Naive thymus-derived CD4-positive, alpha-beta T cell (primary cell): ENCODE results near the gene RAD54L2. TPM values are rescaled to one million over a fixed set of nuclear protein-coding genes. Genes with fewer than 3 reads are reported as not detected.
A peak's percentile ranks its signal among the peaks of the same experiment; 100 is the strongest.
"Not testable (repeated sequence)": the region's sequence is repeated elsewhere in the genome, so short reads cannot be mapped to it uniquely, and the experiment has no call there.

Source experiments
- ATAC-seq: fragments of 150-1000 bp; cut with Tn5 transposase; 2 replicates; pipeline ENCODE4 v1.10.0; 2021; ENCODE audit warnings: mild to moderate bottlenecking, moderate library complexity
- CTCF ChIA-PET: fragments of 350-600 bp; sonication (Branson Sonifier 250); formaldehyde crosslinking; loops from one replicate; lab custom pipeline; 2021; ENCODE audit warnings: antibody characterized with exemption; lab: Charles Lee
- POLR2A ChIA-PET: fragments of 350-600 bp; sonication (Branson Sonifier 250); formaldehyde crosslinking; loops from one replicate; lab custom pipeline; 2021; ENCODE audit warnings: antibody characterized with exemption, inconsistent platforms; lab: Charles Lee
- DNase-seq, 9 donors: peaks; one replicate each; pipeline versions ENCODE4 v3.0.0 to v3.0.0-alpha.2; 2020 to 2022; ENCODE audit warnings: mixed read lengths in 1 of 9
- H3K27ac ChIP-seq: one replicate; pipeline ENCODE4 v1.7.0; 2013; ENCODE audit warnings: mild to moderate bottlenecking, low read depth, low read length, moderate library complexity
- H3K27me3 ChIP-seq, 2 donors: one replicate each; pipeline ENCODE4 v1.7.0; 2013; ENCODE audit warnings: low read length in 2 of 2, mild to moderate bottlenecking in 2 of 2, moderate library complexity in 2 of 2; ENCODE audit not compliant: control insufficient read depth in 2 of 2, insufficient read depth in 2 of 2
- H3K36me3 ChIP-seq, 3 experiments: 1 replicate in 2 of 3; 2 replicates in 1 of 3; pipeline ENCODE4 v1.7.0; 2013; ENCODE audit warnings: low read length in 3 of 3, mild to moderate bottlenecking in 3 of 3, moderate library complexity in 1 of 3; ENCODE audit not compliant: insufficient read depth in 3 of 3, control insufficient read depth in 2 of 3
- H3K4me1 ChIP-seq, 2 donors: one replicate each; pipeline ENCODE4 v1.7.0; 2013; ENCODE audit warnings: low read length in 2 of 2, mild to moderate bottlenecking in 2 of 2, moderate library complexity in 1 of 2; ENCODE audit not compliant: control insufficient read depth in 2 of 2, insufficient read depth in 2 of 2
- H3K4me3 ChIP-seq: 2 replicates; pipeline ENCODE4 v1.7.0; 2013; ENCODE audit warnings: mild to moderate bottlenecking, low read length
- H3K9me3 ChIP-seq, 3 experiments: 1 replicate in 2 of 3; 2 replicates in 1 of 3; pipeline ENCODE4 v1.7.0; 2013; ENCODE audit warnings: low read length in 3 of 3; ENCODE audit not compliant: control insufficient read depth in 2 of 3
- H3K27ac Mint-ChIP-seq, 9 donors: one replicate each; pipeline ENCODE4 v1.8.0; 2020 to 2022; ENCODE audit warnings: mixed read lengths in 9 of 9, mild to moderate bottlenecking in 8 of 9, moderate library complexity in 5 of 9, inconsistent platforms in 2 of 9
- H3K27me3 Mint-ChIP-seq, 5 donors: one replicate each; pipeline ENCODE4 v1.8.0; 2021 to 2022; ENCODE audit warnings: mixed read lengths in 5 of 5, mild to moderate bottlenecking in 1 of 5
- H3K36me3 Mint-ChIP-seq, 5 donors: one replicate each; pipeline ENCODE4 v1.8.0; 2020 to 2022; ENCODE audit warnings: mixed read lengths in 5 of 5, mild to moderate bottlenecking in 3 of 5, inconsistent platforms in 1 of 5
- H3K4me1 Mint-ChIP-seq, 7 donors: one replicate each; pipeline ENCODE4 v1.8.0; 2020 to 2022; ENCODE audit warnings: mixed read lengths in 7 of 7, mild to moderate bottlenecking in 3 of 7, inconsistent platforms in 1 of 7
- H3K4me3 Mint-ChIP-seq, 10 donors: one replicate each; pipeline ENCODE4 v1.8.0; 2020 to 2022; ENCODE audit warnings: mild to moderate bottlenecking in 10 of 10, mixed read lengths in 10 of 10, moderate library complexity in 6 of 10, inconsistent platforms in 2 of 10
- H3K9me3 Mint-ChIP-seq, 11 donors: one replicate each; pipeline ENCODE4 v1.8.0; 2020 to 2022; ENCODE audit warnings: mixed read lengths in 11 of 11, mild to moderate bottlenecking in 4 of 11, inconsistent platforms in 1 of 11, moderate library complexity in 1 of 11
- intact Hi-C, 2 donors: fragments of 100-400 bp; cut with micrococcal nuclease; formaldehyde crosslinking; loops; one replicate each; pipeline ENCODE4 v1.15.1; 2023
- polyA plus RNA-seq, 2 donors: library from polyadenylated mRNA; unstranded; fragments of 300-500 nt; fragmentation: Illumina TruSeq; gene quantifications; one replicate each; pipeline ENCODE4 v1.2.3, GENCODE V29; 2021
- total RNA-seq, 6 experiments: library from RNA in 5 of 6; stranded (reverse) in 5 of 6; gene quantifications; 1 replicate in 5 of 6; 2 replicates in 1 of 6; pipeline ENCODE4 v1.2.3 and lab custom pipeline; 2021 to 2026

RAD54L2 gene
- total and polyA plus RNA-seq, 7 experiments from 2014 or later, result 11.2 to 45.2 (median 38.2) TPM

GRCh38 chr3:51538115-51538458 is 432 bp upstream of the RAD54L2 start:
- POLR2A ChIA-PET, result interaction anchor here (0.6 to 4.1 kb wide), 5 partner anchors 38 to 919 kb away, joined by 3 to 25 read pairs (median 4); partner anchors contain the start of gene DCAF1
- Mint-ChIP-seq H3K9me3 (peaks cover 0 to 1% (median 0%) of the 10 kb centered on the region in 11 donors), H3K27ac (peak overlapping the region; percentile 88 to 96 (median 90)), H3K36me3 (peaks cover 0 to 5% (median 0%) of the 10 kb centered on the region in 5 donors), H3K4me3 (peak overlapping the region; percentile 93 to 96 (median 94)), H3K4me1 (peaks cover 21 to 54% (median 41%) of the 10 kb centered on the region in 7 donors), H3K27me3 (no peaks in the 10 kb centered on the region)
- no peak for ATAC-seq
- peak overlapping the region; percentile 68 for H3K4me3 ChIP-seq
- H3K9me3 ChIP-seq, result no peaks in the 10 kb centered on the region
- no peaks in the 10 kb centered on the region for H3K27me3 ChIP-seq
- peak in 2 of 9 donors; percentile 6 to 17 for DNase-seq
- intact Hi-C loops, result loop anchor here (1.0 kb wide), 6 partner anchors 36 to 153 kb away; partner anchors contain the start of genes TEX264 (in 2 of the 2), DCAF1 (in 1 of the 2), MANF (in 1 of the 2) and RBM15B (in 1 of the 2)
- CTCF ChIA-PET, result interaction anchor here (0.9 to 1.6 kb wide), 2 partner anchors 36 to 132 kb away, joined by 3 to 4 read pairs; no protein-coding TSS in a partner anchor
- H3K27ac ChIP-seq, result peak overlapping the region; percentile 80
- H3K4me1 ChIP-seq, result peaks cover 11 to 18% of the 10 kb centered on the region in 2 donors
- peaks cover 0 to 4% (median 0%) of the 10 kb centered on the region in 3 experiments for H3K36me3 ChIP-seq

- Mint-ChIP-seq H3K27me3 (no peaks in the 10 kb centered on the region), H3K9me3 (peaks cover 0 to 1% (median 0%) of the 10 kb centered on the region in 11 donors), H3K27ac (peak overlapping the region; percentile 75 to 96 (median 86)), H3K36me3 (peaks cover 0 to 11% (median 3%) of the 10 kb centered on the region in 5 donors), H3K4me1 (peaks cover 21 to 63% (median 50%) of the 10 kb centered on the region in 7 donors), H3K4me3 (peak overlapping the region; percentile 79 to 96 (median 90))
- Histone ChIP-seq H3K27me3 (no peaks in the 10 kb centered on the region), H3K4me3 (peak overlapping the region; percentile 68), H3K27ac (peak overlapping the region; percentile 80), H3K4me1 (peaks cover 11 to 18% of the 10 kb centered on the region in 2 donors), H3K36me3 (peaks cover 0 to 4% (median 0%) of the 10 kb centered on the region in 3 experiments), H3K9me3 (no peaks in the 10 kb centered on the region)
- intact Hi-C loops, result no loop called here
- ATAC-seq (peak; percentile 26), DNase-seq (peak in 6 of 9 donors; percentile 3 to 56 (median 10))
- CTCF ChIA-PET, result interaction anchor here (1.0 to 1.6 kb wide), 2 partner anchors 20 to 130 kb away, joined by 3 to 4 read pairs; no protein-coding TSS in a partner anchor
- POLR2A ChIA-PET, result interaction anchor here (0.6 to 4.1 kb wide), 5 partner anchors 8 to 147 kb away, joined by 3 to 25 read pairs (median 5); partner anchors contain the start of gene DCAF1
These were observed 897 bp downstream of the RAD54L2 start for GRCh38 chr3:51539291-51539941.

- POLR2A ChIA-PET, H3K9me3 Mint-ChIP-seq, H3K4me3 ChIP-seq, H3K9me3 ChIP-seq, H3K27ac Mint-ChIP-seq, DNase-seq, ATAC-seq, H3K27me3 ChIP-seq, H3K4me3 Mint-ChIP-seq, H3K27me3 Mint-ChIP-seq, intact Hi-C loops, H3K27ac ChIP-seq: not testable (repeated sequence)
- H3K4me1 ChIP-seq, result peaks cover 11 to 18% of the 10 kb centered on the region in 2 donors
- Mint-ChIP-seq H3K4me1 (peaks cover 19 to 56% (median 46%) of the 10 kb centered on the region in 7 donors), H3K36me3 (peaks cover 0 to 16% (median 3%) of the 10 kb centered on the region in 5 donors)
- H3K36me3 ChIP-seq, result peaks cover 0 to 11% (median 0%) of the 10 kb centered on the region in 3 experiments
- CTCF ChIA-PET, result interaction anchor here (0.6 kb wide), 1 partner anchor 948 kb away, joined by 3 read pairs; no protein-coding TSS in a partner anchor
These were observed 4.1 kb downstream of the RAD54L2 start for GRCh38 chr3:51542596-51542995.

- POLR2A ChIA-PET, result interaction anchor here (0.9 kb wide), 1 partner anchor 15 kb away, joined by 3 read pairs; no protein-coding TSS in a partner anchor
- ATAC-seq (no peak), DNase-seq (no peak)
- no peaks in the 10 kb centered on the region for H3K27me3 Mint-ChIP-seq
- peak overlapping the region in 3 of 9 donors; percentile 31 to 77 (median 43) for H3K27ac Mint-ChIP-seq
- no peak overlapping the region for H3K27ac ChIP-seq
- H3K4me3 ChIP-seq, result no peak overlapping the region
- no peak overlapping the region for H3K4me3 Mint-ChIP-seq
- H3K9me3 ChIP-seq, result no peaks in the 10 kb centered on the region
- H3K4me1 Mint-ChIP-seq, result peaks cover 14 to 46% (median 35%) of the 10 kb centered on the region in 7 donors
- peaks cover 0 to 16% (median 3%) of the 10 kb centered on the region in 5 donors for H3K36me3 Mint-ChIP-seq
- intact Hi-C loops, result no loop called here
- CTCF ChIA-PET, result no interaction called here
- peaks cover 0 to 14% (median 0%) of the 10 kb centered on the region in 3 experiments for H3K36me3 ChIP-seq
- H3K4me1 ChIP-seq, result peaks cover 6 to 13% of the 10 kb centered on the region in 2 donors
- no peaks in the 10 kb centered on the region for H3K27me3 ChIP-seq
- H3K9me3 Mint-ChIP-seq, result peaks cover 0 to 1% (median 0%) of the 10 kb centered on the region in 11 donors
These were observed 5.7 kb downstream of the RAD54L2 start for GRCh38 chr3:51544011-51544775.

- POLR2A ChIA-PET, result interaction anchor here (0.9 kb wide), 1 partner anchor 8 kb away, joined by 3 read pairs; no protein-coding TSS in a partner anchor
- Mint-ChIP-seq H3K4me3 (no peak overlapping the region), H3K27me3 (no peaks in the 10 kb centered on the region), H3K9me3 (no peaks in the 10 kb centered on the region), H3K4me1 (peaks cover 0 to 15% (median 8%) of the 10 kb centered on the region in 7 donors), H3K36me3 (peaks cover 0 to 21% (median 3%) of the 10 kb centered on the region in 5 donors), H3K27ac (no peak overlapping the region)
- no peak for ATAC-seq
- intact Hi-C loops, result no loop called here
- CTCF ChIA-PET, result no interaction called here
- Histone ChIP-seq H3K27ac (no peak overlapping the region), H3K36me3 (peaks cover 0 to 20% (median 0%) of the 10 kb centered on the region in 3 experiments), H3K9me3 (no peaks in the 10 kb centered on the region), H3K27me3 (no peaks in the 10 kb centered on the region), H3K4me1 (no peaks in the 10 kb centered on the region), H3K4me3 (no peak overlapping the region)
- no peak for DNase-seq
These were observed 8.8 kb downstream of the RAD54L2 start for GRCh38 chr3:51547274-51547673.

- no peak overlapping the region for H3K27ac ChIP-seq
- Mint-ChIP-seq H3K36me3 (peaks cover 0 to 14% (median 0%) of the 10 kb centered on the region in 5 donors), H3K27me3 (no peaks in the 10 kb centered on the region), H3K9me3 (no peaks in the 10 kb centered on the region), H3K4me3 (no peak overlapping the region), H3K27ac (no peak overlapping the region), H3K4me1 (peaks cover 0 to 5% (median 1%) of the 10 kb centered on the region in 7 donors)
- intact Hi-C loops, result no loop called here
- no peaks in the 10 kb centered on the region for H3K4me1 ChIP-seq
- peaks cover 0 to 30% (median 0%) of the 10 kb centered on the region in 3 experiments for H3K36me3 ChIP-seq
- no peaks in the 10 kb centered on the region for H3K9me3 ChIP-seq
- no peak overlapping the region for H3K4me3 ChIP-seq
- no peak for ATAC-seq
- POLR2A ChIA-PET, result interaction anchor here (0.6 kb wide), 1 partner anchor 873 kb away, joined by 3 read pairs; no protein-coding TSS in a partner anchor
- H3K27me3 ChIP-seq, result no peaks in the 10 kb centered on the region
- DNase-seq, result no peak
- CTCF ChIA-PET, result no interaction called here
These were observed 10.8 kb downstream of the RAD54L2 start for GRCh38 chr3:51549311-51549710.
